GM19240 (cell line): ENCODE results near the gene COL6A2.
"Not testable (repeated sequence)": the region's sequence is repeated elsewhere in the genome, so short reads cannot be mapped to it uniquely, and the experiment has no call there.

Experiments
- DNase-seq: peaks from one replicate; pipeline ENCODE4 v3.0.0; 2011; ENCODE audit warnings: low spot score; ENCODE audit not compliant: insufficient read length

The COL6A2 gene

GRCh38 chr21:46093668-46094400, 4.1 kb upstream of the COL6A2 start:
- no peak for DNase-seq

- DNase-seq = no peak
Measured at GRCh38 chr21:46094401-46095082, 3.4 kb upstream of the COL6A2 start.

GRCh38 chr21:46095083-46095719, 2.7 kb upstream of the COL6A2 start:
- no peak for DNase-seq

- no peak for DNase-seq
Measured at GRCh38 chr21:46095814-46096595, 1.9 kb upstream of the COL6A2 start.

GRCh38 chr21:46096596-46097335, 1.1 kb upstream of the COL6A2 start:
- no peak for DNase-seq

DNA sequence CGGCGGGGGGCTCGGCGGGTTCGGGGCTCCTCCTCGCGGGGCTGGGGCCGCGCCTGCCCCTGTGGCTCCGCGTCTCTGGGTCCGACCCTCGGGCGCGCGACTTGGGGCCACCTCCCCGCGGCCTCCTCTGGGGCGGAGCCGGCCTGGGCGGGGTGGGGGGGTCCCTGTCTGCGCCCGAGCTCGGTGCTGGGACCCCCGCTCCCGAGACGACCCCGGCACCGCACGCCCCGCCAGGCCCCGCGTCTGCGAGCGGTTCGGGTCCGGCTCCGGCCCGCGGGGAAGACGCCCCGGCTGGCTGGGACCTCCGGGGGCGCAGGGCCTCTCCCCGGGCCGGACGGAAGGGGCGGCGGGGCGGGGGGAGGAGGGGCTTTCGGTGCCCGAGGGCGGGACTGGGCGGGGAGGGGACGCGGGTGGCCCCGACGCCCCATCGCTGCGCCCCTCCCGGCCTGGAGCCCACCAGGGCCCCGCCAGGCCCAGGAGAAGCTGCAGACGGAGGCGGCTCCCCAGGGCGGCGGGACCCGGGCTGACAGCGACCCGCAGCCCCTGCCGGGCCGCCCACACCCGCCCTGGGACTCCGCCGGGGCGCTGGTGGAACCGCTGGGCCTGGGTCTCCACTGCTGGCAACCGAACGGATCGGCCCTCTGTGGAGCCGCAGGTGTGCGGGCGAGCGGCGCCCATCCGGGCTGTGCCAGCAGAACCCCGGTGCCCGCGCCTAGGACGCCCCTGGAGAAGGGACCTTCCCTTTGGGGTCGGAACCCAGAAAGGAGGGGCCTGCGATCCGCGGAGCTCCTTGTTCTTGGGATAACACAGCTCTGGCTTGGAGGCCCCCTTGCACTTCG, 610 bp downstream of the COL6A2 start:
- DNase-seq = no peak

DNA sequence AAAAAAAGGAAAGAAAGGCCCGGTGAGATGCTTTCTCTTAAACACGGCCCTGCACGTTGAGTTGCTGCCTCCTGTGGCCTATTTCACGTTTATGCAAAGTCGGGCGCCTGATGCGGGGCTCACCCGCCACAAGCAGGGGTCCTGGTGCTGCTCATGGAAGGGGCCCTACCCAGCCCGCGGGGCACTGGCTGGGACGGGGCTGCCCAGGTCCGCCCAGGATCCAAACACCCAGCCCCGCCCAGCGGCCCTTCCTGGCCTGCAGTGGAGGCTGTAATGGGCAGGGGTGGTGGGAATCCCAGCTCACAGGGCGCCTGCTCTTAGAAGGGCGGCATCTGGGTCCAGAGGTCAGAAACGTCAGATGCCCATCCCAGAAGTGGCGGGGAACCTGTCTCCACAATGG, 1.6 kb downstream of the COL6A2 start:
- DNase-seq = no peak

DNA sequence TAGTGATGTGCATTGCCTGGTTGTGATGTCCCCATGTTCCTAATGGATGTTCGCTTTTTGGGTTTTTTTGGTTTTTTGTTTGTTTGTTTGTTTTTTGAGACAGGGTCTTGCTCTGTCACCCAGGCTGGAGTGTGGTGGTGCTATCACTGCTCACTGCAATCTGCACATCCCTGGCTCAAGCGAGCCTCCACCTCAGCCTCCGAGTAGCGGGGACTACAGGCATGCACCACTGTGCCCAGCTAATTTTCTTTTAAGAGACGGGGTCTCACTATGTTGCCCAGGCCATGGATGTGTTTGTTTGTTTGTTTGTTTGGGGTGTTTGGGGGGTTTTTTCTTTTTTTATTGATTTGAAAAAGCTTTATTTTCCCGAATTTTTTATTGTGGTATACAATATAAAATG, 2.1 kb downstream of the COL6A2 start:
- no peak for DNase-seq

DNA sequence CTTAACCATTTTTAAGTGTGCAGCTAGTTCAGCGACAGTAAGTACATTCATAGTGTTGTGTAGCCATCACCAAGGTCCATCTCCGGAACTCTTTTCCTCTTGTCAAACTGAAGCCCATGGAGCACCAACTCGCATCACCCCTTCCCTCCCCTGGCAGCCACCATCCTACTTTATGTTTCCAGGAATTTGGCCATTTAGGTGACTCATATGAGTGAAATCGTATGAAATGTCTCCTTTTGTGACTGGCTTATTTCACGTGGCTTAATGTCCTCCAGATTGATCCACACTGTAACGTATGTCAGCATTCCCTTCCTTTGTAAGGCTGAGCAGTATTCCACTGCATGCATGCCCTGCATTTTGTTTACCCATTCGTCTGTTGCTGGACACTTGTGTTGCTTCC, 2.5 kb downstream of the COL6A2 start:
- no peak for DNase-seq

GRCh38 chr21:46100906-46101305, 3.0 kb downstream of the COL6A2 start:
- no peak for DNase-seq

DNA sequence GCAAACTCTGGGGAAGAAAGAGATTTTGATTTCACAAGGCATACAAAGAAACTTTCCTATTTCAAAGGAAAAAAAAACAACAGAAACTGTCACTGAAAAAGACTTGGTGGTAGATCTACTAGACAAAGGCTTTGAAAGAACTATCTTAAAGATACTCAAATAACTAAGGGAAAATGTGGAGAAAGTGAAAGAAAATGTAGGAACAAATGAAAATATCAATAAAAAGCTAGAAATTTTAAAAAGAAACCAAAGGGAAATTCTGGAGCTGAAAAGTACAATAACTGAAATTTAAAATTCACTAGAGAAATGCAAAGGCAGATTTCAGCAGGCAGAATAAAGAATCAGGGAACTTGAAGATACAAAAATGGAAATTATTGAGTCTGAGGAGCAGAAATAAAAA, 6.2 kb downstream of the COL6A2 start:
- DNase-seq = no peak

DNA sequence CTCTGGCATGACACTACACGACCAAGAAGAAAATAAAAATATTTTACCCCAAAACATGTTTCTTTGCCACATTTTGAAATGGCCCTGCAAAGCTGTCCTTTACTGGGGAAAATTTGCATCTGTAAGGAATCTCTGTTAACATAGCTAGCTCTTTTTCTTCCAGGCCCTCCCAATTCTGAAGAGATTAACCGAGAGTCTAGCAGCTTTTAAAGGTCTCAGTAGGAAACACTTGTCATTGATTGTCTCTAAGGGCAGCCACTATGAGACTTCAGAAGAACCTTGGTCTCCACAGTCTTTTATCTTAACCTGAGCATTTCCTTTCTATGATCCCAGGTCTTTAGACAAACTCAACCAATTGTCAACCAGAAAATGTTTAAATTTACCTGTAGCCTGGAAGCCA, 9.5 kb downstream of the COL6A2 start:
- not testable (repeated sequence) for DNase-seq

DNA sequence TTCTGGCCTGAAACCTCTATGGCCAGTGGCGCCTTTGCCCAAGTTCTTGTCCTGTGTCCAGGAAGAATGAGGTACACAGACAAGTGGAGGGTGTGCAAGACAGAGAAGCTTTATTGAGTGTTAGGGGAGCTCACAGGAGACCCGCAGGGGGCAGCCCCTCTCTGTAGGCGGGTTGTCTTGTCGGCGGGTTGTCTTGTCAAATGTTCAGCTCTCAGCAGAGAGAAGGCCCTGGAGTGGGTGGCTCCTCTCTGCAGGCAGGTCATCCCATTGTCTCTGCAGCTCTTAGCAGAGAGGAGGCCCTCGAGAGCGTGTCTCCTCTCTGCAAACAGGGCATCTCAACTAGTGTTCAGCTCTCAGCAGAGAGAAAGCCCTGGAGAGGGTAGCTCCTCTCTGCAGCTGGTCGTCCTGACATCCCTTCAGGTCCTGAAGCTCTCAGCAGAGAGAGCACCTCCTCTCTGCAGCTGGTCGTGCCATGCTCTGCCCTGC, 11.0 kb downstream of the COL6A2 start:
- DNase-seq = no peak

- no peak for DNase-seq
Measured at GRCh38 chr21:46109313-46110221, 11.7 kb downstream of the COL6A2 start.

DNA sequence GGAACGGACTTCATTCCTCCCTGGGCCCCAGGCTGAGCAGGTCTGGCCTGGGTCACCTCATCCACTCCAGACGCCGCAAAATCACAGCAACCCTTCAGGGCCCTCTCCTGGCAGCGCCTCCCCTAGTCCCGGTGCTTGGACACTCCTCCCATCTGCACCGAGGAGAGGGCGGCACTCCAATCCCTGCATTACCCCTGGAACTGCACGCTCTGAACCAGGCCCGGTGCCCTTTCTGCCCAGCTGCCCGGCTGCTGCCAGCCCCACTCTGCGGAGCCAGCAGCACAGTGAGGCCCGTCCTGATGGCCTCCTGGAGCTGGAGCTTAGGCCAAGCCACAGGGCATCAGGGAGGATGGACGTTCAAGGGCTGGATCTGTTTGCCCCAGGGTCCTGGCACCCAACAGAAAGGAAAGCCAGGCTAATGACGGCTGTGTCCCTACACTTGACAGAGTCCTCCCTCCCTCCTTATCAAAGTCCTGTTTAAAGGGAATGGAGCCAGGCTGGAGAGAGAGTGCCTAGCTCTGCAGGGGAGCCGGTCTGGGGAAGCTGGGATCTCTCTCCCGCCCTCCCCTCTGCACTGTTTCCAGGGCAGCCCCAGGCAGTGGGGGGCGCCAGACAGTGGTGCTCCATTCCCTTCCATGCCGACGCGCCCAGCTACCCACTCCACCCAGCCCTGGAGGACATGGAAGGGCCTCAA, 12.7 kb downstream of the COL6A2 start:
- no peak for DNase-seq

GRCh38 chr21:46111193-46111571, 13.3 kb downstream of the COL6A2 start:
- DNase-seq = no peak

DNA sequence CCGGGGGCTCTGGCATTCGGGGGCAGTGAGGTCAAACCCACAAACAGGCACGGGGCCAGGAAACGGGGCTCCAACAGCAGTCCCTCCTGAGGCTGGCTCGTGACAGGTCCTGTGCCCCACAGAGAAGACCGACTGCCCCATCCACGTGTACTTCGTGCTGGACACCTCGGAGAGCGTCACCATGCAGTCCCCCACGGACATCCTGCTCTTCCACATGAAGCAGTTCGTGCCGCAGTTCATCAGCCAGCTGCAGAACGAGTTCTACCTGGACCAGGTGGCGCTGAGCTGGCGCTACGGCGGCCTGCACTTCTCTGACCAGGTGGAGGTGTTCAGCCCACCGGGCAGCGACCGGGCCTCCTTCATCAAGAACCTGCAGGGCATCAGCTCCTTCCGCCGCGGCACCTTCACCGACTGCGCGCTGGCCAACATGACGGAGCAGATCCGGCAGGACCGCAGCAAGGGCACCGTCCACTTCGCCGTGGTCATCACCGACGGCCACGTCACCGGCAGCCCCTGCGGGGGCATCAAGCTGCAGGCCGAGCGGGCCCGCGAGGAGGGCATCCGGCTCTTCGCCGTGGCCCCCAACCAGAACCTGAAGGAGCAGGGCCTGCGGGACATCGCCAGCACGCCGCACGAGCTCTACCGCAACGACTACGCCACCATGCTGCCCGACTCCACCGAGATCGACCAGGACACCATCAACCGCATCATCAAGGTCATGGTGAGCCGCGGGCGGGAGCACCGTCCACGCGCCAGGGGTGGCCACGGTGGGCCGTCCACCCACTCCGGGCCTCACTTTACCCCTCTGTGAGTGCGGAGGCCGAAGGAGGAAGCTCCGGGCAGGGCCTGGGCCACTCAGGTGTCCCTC, 14.2 kb downstream of the COL6A2 start:
- no peak for DNase-seq
